B cell (primary cell): ENCODE results near the gene LAPTM4A.

Experiments used
- CTCF ChIP-seq: fragments of 200-600 bp; IDR thresholded peaks from one replicate; pipeline ENCODE4 v1.8.0; 2022; ENCODE audit warnings: antibody characterized with exemption, mild to moderate bottlenecking
- EZH2 ChIP-seq: IDR thresholded peaks from 2 replicates; pipeline ENCODE4 v1.6.1; 2012; ENCODE audit warnings: borderline replicate concordance, low read depth, mild to moderate bottlenecking, moderate library complexity, low read length; ENCODE audit not compliant: insufficient read depth, poor library complexity, severe bottlenecking

- TF ChIP-seq CTCF = no peak
- TF ChIP-seq EZH2 = no peak
Observed at GRCh38 chr2:20062615-20063545, 11.5 kb upstream of the LAPTM4A start.
